ENCODE results near the gene MRPL10. TPM values are rescaled to one million over a fixed set of nuclear protein-coding genes. Genes with fewer than 3 reads are reported as not detected.

MRPL10 gene
- total RNA-seq = 30.5 and 52.3 TPM in 2 replicates

DNA sequence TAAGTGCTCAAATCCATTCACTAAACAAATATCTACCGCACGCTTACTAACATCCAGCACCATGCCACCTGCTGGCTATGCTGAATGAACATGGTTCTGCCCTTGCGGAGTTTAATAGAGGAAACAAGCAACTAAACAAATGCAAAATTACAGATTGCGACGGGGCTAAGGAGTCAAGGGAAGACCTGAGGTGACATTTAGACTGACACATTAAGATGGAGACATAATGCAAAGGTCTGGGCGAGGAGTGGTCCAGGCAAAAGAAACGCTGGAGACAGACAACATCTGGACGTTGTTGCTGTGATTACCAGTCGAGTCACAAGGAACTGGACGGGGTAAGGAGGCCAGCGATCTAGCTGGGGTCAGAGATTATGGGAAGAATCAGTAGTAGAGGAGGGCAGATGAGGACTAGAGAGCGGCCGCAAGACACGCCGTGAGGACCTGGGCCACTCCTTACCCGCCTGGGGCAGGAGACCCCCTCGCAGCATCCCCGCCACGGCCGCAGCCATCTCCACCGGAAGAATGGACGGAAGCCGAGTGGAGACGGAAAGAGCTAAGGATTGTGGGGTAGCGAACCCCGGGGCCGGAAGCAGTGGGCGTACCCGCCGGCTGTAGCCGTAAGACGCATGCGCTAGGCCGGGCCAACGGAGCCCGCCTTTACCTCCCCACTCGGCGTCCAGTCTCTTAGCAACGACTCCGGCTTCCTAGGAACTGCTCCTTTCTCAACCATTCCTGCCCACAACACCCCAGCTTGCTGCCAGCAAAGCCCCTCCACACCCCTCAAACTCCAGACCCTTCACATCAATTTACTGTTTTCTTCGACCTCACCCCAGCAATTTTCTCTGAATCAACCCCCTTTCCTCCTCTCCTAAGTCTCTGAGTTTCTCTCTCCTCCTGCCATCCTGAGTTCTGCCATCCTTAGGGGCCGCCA, at the start of gene MRPL10, which contains the start of gene LRRC46:
MRPL10 (minus strand) TSS at position 539 of the 931 bp plus-strand sequence; CDS start at position 509, 30 bp downstream.
LRRC46 (plus strand) TSS at position 668 of the 931 bp plus-strand sequence. CDS start 320 bp downstream, outside the sequence.

DNA sequence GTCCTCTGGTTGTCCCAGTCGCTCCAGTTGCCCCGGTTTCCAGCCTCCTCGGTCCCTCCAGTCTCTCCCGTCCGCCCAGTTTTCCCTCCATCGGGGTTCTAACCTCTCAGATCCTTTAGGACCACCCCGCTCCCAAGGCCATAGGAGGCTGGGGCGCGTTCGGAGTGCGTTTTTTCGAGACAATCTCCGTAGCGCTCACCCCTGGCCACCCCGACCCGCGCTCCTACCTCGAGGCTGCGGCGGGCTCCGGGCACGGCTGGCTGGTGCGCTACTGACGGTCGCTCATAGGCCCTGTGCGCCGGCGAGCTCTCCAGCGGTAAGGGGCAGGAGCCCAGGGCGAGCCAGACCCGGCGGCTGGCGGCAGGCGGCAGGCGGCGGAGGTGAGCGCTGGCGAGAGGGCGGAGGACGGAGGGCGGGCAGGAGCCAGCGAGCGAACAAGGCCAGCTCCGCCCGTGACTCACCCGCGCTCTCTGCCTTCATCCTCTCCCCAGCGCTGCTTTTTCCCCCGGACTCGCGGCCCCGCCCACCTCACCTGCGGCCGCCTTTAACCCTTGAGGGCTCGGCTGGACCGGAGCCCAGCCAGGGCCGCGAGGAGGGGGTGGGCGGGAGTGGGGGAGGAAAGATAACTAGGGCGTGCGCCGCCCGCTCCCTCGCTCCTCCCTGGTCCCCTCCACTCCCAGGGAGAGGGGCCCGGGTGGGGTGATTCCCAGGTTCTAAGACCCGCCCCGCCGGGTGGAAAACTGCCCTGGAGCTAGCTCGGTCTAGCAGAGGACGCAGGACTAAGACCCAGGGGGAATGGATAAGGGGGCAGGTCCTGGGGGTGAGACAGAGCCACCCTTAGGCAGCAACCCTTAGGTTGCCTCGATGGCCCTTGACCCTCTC, 19.6 kb upstream of the MRPL10 start, which contains the start of gene SP6:
SP6 (minus strand) TSS at position 472 of the 882 bp plus-strand sequence. CDS start 2,734 bp downstream, outside the sequence.

DNA sequence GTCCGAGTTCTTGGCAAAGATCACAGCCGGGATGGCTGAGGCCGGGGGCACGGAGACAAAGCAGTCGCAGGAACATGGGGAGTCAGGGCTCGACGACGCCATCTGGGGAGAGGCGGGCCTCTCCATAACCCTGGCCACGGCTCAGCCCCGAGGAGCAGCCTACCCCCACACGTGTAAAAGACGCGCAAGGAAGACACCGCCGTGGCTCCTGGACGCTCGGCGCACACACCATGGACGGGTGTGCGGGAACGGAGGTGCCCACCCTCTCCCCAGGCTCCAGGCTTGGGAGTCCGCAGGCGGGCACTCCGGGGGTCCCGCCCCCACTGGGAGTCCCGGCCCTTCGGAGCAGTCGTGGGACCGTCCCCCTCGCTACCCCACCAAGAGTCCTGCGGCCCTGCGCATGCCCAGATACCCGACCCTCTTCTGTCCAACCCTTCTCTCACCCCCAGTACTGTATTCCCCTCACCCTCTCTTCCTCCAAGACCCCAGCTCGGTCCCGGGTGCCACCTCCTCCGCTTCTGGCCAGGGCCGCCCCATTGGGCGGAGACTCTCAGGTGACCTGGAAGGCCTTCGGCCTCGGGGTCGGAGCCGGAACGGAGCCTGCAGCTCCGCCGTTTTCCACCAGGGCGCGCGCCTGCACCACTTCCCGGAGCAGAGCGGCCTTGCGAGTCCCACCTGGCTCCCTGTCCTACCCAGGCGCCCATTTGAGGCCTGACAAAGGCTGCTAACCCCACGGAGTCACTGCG, 9.6 kb upstream of the MRPL10 start, which contains the start of gene SCRN2:
SCRN2 (minus strand) TSS at position 532 of the 746 bp plus-strand sequence; CDS start at position 102, 430 bp downstream.

DNA sequence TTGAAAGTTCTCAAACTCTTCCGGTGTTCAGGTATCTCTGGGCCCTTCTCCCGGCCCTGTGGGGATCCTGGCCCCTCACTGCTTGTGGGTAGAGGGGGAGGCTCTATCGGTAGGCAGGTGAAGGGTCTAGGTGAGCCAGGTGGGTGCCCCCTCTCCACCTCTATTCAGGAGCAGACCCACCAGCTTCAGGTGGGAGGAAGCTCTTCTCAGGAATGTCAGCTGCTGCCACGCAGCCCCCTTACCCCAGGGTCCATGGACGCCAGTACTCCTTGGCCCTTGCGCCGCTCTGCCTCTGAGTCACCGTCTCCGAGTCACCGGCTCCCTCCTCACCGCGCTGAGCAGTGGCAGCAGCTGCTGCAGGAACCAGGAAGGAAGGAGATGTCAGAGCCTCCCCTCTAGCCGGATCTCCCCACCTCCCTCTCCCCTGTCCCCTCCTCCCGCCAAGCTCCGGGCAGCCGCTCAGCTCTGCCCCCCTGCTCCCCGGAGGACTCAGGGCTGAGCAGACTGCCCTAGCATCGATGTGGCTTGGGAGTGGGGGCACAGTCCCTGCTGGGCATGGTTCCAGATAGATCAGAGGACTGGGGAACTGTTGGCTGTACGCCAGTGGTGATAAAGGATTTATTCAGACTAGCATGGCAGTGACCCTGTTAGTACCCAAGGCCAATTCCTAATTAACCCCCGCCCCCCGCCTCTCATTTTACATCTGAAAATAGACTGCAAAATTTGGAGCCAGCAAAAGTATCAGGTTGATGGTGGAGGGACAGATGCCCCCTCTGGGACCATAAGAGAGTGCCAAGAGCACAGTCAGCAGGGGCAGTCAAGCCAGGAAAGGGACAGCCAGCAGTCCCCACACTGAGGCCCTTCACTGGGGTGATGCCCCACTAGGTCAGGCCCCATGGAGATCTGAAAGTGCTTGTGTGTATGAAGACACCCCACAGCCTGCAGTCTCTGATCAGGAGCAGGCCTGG, 9.6 kb downstream of the MRPL10 start, which contains the start of gene OSBPL7:
OSBPL7 (minus strand) TSS at position 371 of the 968 bp plus-strand sequence. CDS start 1,516 bp downstream, outside the sequence.

Other genes with a start within 250 kb of the MRPL10 start
- 380 and 475 TPM in 2 replicates for gene KPNB1, start 181.6 kb downstream of the MRPL10 start, total RNA-seq
- 15.4 and 17.6 TPM in 2 replicates for gene TBKBP1, start 137.4 kb downstream of the MRPL10 start, total RNA-seq
- not detected in 2 replicates for gene TBX21, start 98.3 kb downstream of the MRPL10 start, total RNA-seq
- gene OSBPL7, start 9.7 kb downstream of the MRPL10 start, total RNA-seq = 15.4 and 17.3 TPM in 2 replicates
- 0.29 TPM in 1 of 2 replicates, not detected in the other for gene LRRC46, start 129 bp upstream of the MRPL10 start, total RNA-seq
- gene SCRN2, start 9.7 kb upstream of the MRPL10 start, total RNA-seq = 27.4 and 41.5 TPM in 2 replicates
- gene SP6, start 19.6 kb upstream of the MRPL10 start, total RNA-seq = 0.33 and 1.2 TPM in 2 replicates
- gene SP2, start 64.7 kb upstream of the MRPL10 start, total RNA-seq = 2.9 and 3.3 TPM in 2 replicates
- 42.1 and 51.9 TPM in 2 replicates for gene PNPO, start 110.0 kb upstream of the MRPL10 start, total RNA-seq
- gene PRR15L, start 126.3 kb upstream of the MRPL10 start, total RNA-seq = not detected in 2 replicates
- gene CDK5RAP3, start 139.6 kb upstream of the MRPL10 start, total RNA-seq = 27.9 and 41.8 TPM in 2 replicates
- gene COPZ2, start 206.3 kb upstream of the MRPL10 start, total RNA-seq = 6.4 and 6.5 TPM in 2 replicates
- gene NFE2L1, start 216.8 kb upstream of the MRPL10 start, total RNA-seq = 137 and 143 TPM in 2 replicates